HCT116 (cell line): ENCODE data around the gene GGPS1. TPM values are rescaled to one million over a fixed set of nuclear protein-coding genes. Genes with fewer than 3 reads are reported as not detected.
A peak's percentile ranks its signal among the peaks of the same experiment; 100 is the strongest.

ENCODE experiments used
- ATAC-seq: fragments of 200-7000 bp; cut with Tn5 transposase; 2 replicates; pipeline ENCODE4 v1.9.1; 2020; ENCODE audit warnings: mild to moderate bottlenecking, moderate library complexity
- BruUV-seq: library from RNA; stranded (reverse); fragments of 400-500 nt; replicated peaks from 2 replicates; lab custom pipeline; 2021; lab: Mats Ljungman, UMichigan
- CTCF ChIA-PET: fragments of 300-600 bp; sonication (Branson Sonifier 250); formaldehyde crosslinking; loops from one replicate; lab custom pipeline; 2021; ENCODE audit warnings: antibody characterized with exemption; lab: Charles Lee
- POLR2A ChIA-PET: fragments of 300-600, 350-600 bp; sonication (Branson Sonifier 250); formaldehyde crosslinking; loops from one replicate; lab custom pipeline; 2021; ENCODE audit warnings: antibody characterized with exemption; lab: Charles Lee
- RAD21 ChIA-PET, 2 experiments: fragments of 300-600 bp; sonication (Branson Sonifier 250); formaldehyde crosslinking; loops; one replicate each; lab custom pipeline; 2023; ENCODE audit warnings: low total read pairs in 2 of 2; ENCODE audit not compliant: uncharacterized antibody in 2 of 2, unreplicated experiment in 2 of 2, low non-redundant PET in 1 of 2; lab: Charles Lee
- DNase-seq: peaks from one replicate; pipeline ENCODE4 v3.0.0-alpha.2; 2010; ENCODE audit warnings: low read depth, low spot score
- H2AFZ ChIP-seq: fragments of 200-600 bp; shearing (Covaris generic), sonication (generic); 2 replicates; pipeline ENCODE4 v1.6.1; 2017; ENCODE audit warnings: low read depth, mixed run types, mixed read lengths, antibody characterized with exemption, low read length; ENCODE audit not compliant: poor library complexity, severe bottlenecking
- H3K27ac ChIP-seq: 2 replicates; pipeline ENCODE4 v1.5.1; 2012; ENCODE audit warnings: low read depth, low read length
- H3K27me3 ChIP-seq: fragments of 200-600 bp; sonication (generic); 2 replicates; pipeline ENCODE4 v1.6.1; 2016; ENCODE audit warnings: mixed run types, low read length, mixed read lengths; ENCODE audit not compliant: insufficient read depth
- H3K36me3 ChIP-seq, 2 experiments: fragments of 200-500 bp in 1 of 2; fragments of 200-600 bp in 1 of 2; sonication (Bioruptor generic) in 1 of 2; sonication (generic) in 1 of 2; 2 replicates each; pipeline versions ENCODE4 v1.5.1 to v1.6.1; 2014 to 2016; ENCODE audit warnings: low read length in 2 of 2, inconsistent platforms in 1 of 2, mixed read lengths in 1 of 2, mixed run types in 1 of 2; ENCODE audit not compliant: insufficient read depth in 2 of 2, control insufficient read depth in 1 of 2
- H3K4me1 ChIP-seq, 2 experiments: fragments of 200-600 bp in 1 of 2; sonication (generic) in 1 of 2; 2 replicates each; pipeline versions ENCODE4 v1.5.1 to v1.6.1; 2012 to 2017; ENCODE audit warnings: low read length in 2 of 2, inconsistent platforms in 1 of 2, mild to moderate bottlenecking in 1 of 2, mixed read lengths in 1 of 2, mixed run types in 1 of 2, moderate library complexity in 1 of 2; ENCODE audit not compliant: insufficient read depth in 2 of 2, control insufficient read depth in 1 of 2
- H3K4me2 ChIP-seq: fragments of 200-600 bp; sonication (generic); 2 replicates; pipeline ENCODE4 v1.6.1; 2017; ENCODE audit warnings: mixed run types, low read length, mixed read lengths
- H3K4me3 ChIP-seq, 2 experiments: fragments of 200-600 bp in 1 of 2; sonication (generic) in 1 of 2; replicated peaks in 1 of 2; 2 replicates each; pipeline ENCODE4 v1.5.1; 2011 to 2016; ENCODE audit warnings: low read length in 2 of 2, control low read depth in 1 of 2, low read depth in 1 of 2, mild to moderate bottlenecking in 1 of 2, mixed read lengths in 1 of 2, mixed run types in 1 of 2
- H3K79me2 ChIP-seq: fragments of 200-600 bp; sonication (generic); 2 replicates; pipeline ENCODE4 v1.6.1; 2017; ENCODE audit warnings: mild to moderate bottlenecking, mixed run types, low read length, moderate library complexity, mixed read lengths; ENCODE audit not compliant: insufficient read depth
- H3K9ac ChIP-seq: fragments of 200-600 bp; sonication (generic); 2 replicates; pipeline ENCODE4 v1.6.1; 2016; ENCODE audit warnings: low read length, mixed read lengths
- H3K9me2 ChIP-seq: fragments of 200-600 bp; sonication (generic), shearing (Covaris generic); 2 replicates; pipeline ENCODE4 v1.6.1; 2017; ENCODE audit warnings: mixed run types, mild to moderate bottlenecking, moderate library complexity; ENCODE audit not compliant: insufficient read depth
- H3K9me3 ChIP-seq, 2 experiments: fragments of 200-500 bp in 1 of 2; fragments of 200-600 bp in 1 of 2; sonication (Bioruptor generic) in 1 of 2; sonication (generic) in 1 of 2; 2 replicates each; pipeline ENCODE4 v1.6.1; 2014 to 2017; ENCODE audit warnings: low read length in 2 of 2, mixed read lengths in 2 of 2, inconsistent platforms in 1 of 2, low read depth in 1 of 2, mild to moderate bottlenecking in 1 of 2, mixed run types in 1 of 2, moderate library complexity in 1 of 2; ENCODE audit not compliant: control insufficient read depth in 1 of 2, insufficient read depth in 1 of 2
- H4K20me1 ChIP-seq: fragments of 200-600 bp; sonication (generic), shearing (Covaris generic); 2 replicates; pipeline ENCODE4 v1.6.1; 2017; ENCODE audit warnings: mixed run types, mild to moderate bottlenecking, moderate library complexity; ENCODE audit not compliant: insufficient read depth
- EZH2 ChIP-seq: fragments of 200-600 bp; sonication (generic); IDR thresholded peaks from 2 replicates; pipeline ENCODE4 v1.6.1; 2017; ENCODE audit warnings: antibody characterized with exemption, mixed run types
- EZH2phosphoT487 ChIP-seq: fragments of 200-600 bp; IDR thresholded peaks from 2 replicates; pipeline ENCODE4 v1.6.1; 2018; ENCODE audit warnings: antibody characterized with exemption, borderline replicate concordance
- FOSL1 ChIP-seq: IDR thresholded peaks from 2 replicates; pipeline ENCODE4 v1.6.1; 2012; ENCODE audit warnings: low read depth
- JUND ChIP-seq: IDR thresholded peaks from 2 replicates; pipeline ENCODE4 v1.6.1; 2012
- POLR2A ChIP-seq: IDR thresholded peaks from 2 replicates; pipeline ENCODE4 v1.7.0; 2011; ENCODE audit warnings: borderline replicate concordance; ENCODE audit not compliant: insufficient read depth, insufficient read length; ENCODE audit errors: extremely low read depth
- POLR2AphosphoS5 ChIP-seq: IDR thresholded peaks from 2 replicates; pipeline ENCODE4 v1.6.1; 2011; ENCODE audit warnings: mild to moderate bottlenecking, low read depth, low read length, moderate library complexity
- RAD21 ChIP-seq: IDR thresholded peaks from 2 replicates; pipeline ENCODE4 v1.6.1; 2012; ENCODE audit warnings: low read depth, mild to moderate bottlenecking
- SIN3A ChIP-seq: IDR thresholded peaks from 2 replicates; pipeline ENCODE4 v1.6.1; 2012; ENCODE audit warnings: low read depth
- YY1 ChIP-seq: IDR thresholded peaks from 2 replicates; pipeline ENCODE4 v1.6.1; 2011; ENCODE audit warnings: low read length, low read depth, moderate library complexity, mild to moderate bottlenecking; ENCODE audit not compliant: insufficient replicate concordance; ENCODE audit errors: extremely low read depth
- ZFX ChIP-seq: fragments of 450-650 bp; IDR thresholded peaks from 2 replicates; pipeline ENCODE4 v1.6.1; 2017
- intact Hi-C: fragments of 100-400 bp; cut with micrococcal nuclease; formaldehyde crosslinking; loops from 2 replicates; pipeline ENCODE4 v1.10.0; 2022
- total RNA-seq: library from RNA; stranded (reverse); gene quantifications from one replicate; pipeline ENCODE4 v1.2.1, GENCODE V29; 2021; ENCODE audit not compliant: unreplicated experiment
- TF ChIP-seq, protein P1 (sequence below): IDR thresholded peaks from 2 replicates; pipeline ENCODE4 v1.6.1; 2012
- TF ChIP-seq, protein P2 (sequence below), 3 experiments: fragments of 200-600 bp in 1 of 3; sonication (generic) in 1 of 3; IDR thresholded peaks in 2 of 3; conservative IDR thresholded peaks in 1 of 3; 2 replicates each; pipeline ENCODE4 v1.5.1; 2012 to 2017; ENCODE audit warnings: low read depth in 2 of 3, low read length in 2 of 3, antibody characterized with exemption in 1 of 3, borderline replicate concordance in 1 of 3, control low read depth in 1 of 3, mild to moderate bottlenecking in 1 of 3, mixed read lengths in 1 of 3, mixed run types in 1 of 3, moderate library complexity in 1 of 3; ENCODE audit not compliant: insufficient read depth in 1 of 3
- TF ChIP-seq, protein P3 (sequence below): IDR thresholded peaks from 2 replicates; pipeline ENCODE4 v1.6.1; 2012

The GGPS1 gene
- total RNA-seq, 1 experiment from 2014 or later, result 30.6 TPM

DNA sequence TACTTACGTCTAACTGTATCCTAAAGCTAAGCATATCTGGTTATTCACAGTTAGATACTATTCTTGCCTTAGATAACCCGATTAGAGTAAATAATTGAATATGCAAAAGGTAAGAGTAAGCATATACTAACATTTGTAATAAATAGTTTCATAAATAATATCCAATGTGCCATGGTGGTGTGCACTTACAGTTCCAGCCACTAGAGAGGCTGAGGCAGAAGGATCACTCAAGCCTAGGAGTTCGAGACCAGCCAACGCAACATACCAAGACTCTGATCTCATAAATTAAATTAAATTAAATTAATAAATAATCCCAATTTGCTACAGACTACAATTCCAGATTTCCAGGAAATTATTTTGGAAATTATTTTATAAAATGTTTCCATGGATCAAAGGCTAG is 12.6 kb upstream of the GGPS1 start:
- Histone ChIP-seq H3K27me3 (no peaks in the 10 kb centered on the region), H3K36me3 (peaks cover 3 to 4% of the 10 kb centered on the region in 2 experiments; a peak in 1 of 4 replicates), H3K27ac (no peak overlapping the region), H3K9me2 (no peaks in the 10 kb centered on the region), H4K20me1 (peaks cover 6% of the 10 kb centered on the region; the same call in 1 of the 2 replicates), H2AFZ (no peak overlapping the region), H3K79me2 (peaks cover 95% of the 10 kb centered on the region), H3K4me1 (no peaks in the 10 kb centered on the region), H3K4me2 (no peak overlapping the region), H3K9ac (no peak overlapping the region), H3K9me3 (no peaks in the 10 kb centered on the region), H3K4me3 (no peak overlapping the region)
- RAD21 ChIA-PET, result no interaction called here
- intact Hi-C loops, result no loop called here
- CTCF ChIA-PET, result no interaction called here
- TF ChIP-seq, protein P1, sequence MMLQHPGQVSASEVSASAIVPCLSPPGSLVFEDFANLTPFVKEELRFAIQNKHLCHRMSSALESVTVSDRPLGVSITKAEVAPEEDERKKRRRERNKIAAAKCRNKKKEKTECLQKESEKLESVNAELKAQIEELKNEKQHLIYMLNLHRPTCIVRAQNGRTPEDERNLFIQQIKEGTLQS, result no peak
- TF ChIP-seq, protein P2, sequence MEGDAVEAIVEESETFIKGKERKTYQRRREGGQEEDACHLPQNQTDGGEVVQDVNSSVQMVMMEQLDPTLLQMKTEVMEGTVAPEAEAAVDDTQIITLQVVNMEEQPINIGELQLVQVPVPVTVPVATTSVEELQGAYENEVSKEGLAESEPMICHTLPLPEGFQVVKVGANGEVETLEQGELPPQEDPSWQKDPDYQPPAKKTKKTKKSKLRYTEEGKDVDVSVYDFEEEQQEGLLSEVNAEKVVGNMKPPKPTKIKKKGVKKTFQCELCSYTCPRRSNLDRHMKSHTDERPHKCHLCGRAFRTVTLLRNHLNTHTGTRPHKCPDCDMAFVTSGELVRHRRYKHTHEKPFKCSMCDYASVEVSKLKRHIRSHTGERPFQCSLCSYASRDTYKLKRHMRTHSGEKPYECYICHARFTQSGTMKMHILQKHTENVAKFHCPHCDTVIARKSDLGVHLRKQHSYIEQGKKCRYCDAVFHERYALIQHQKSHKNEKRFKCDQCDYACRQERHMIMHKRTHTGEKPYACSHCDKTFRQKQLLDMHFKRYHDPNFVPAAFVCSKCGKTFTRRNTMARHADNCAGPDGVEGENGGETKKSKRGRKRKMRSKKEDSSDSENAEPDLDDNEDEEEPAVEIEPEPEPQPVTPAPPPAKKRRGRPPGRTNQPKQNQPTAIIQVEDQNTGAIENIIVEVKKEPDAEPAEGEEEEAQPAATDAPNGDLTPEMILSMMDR (IDR thresholded peaks at IDR 0.05 in 2 of 3, conservative IDR thresholded peaks at IDR 0.05 in 1 of 3; ENCODE audit: borderline replicate concordance in 1 of 3, insufficient read depth in 1 of 3, low read depth in 2 of 3, low read length in 2 of 3), result peak in 2 of 3 experiments; percentile 33 to 38; a peak in 3 of 6 replicates
- POLR2A ChIA-PET, result no interaction called here
- no peak for DNase-seq
- BruUV-seq, result no TSS peak
- peak; percentile 73 for ATAC-seq

DNA sequence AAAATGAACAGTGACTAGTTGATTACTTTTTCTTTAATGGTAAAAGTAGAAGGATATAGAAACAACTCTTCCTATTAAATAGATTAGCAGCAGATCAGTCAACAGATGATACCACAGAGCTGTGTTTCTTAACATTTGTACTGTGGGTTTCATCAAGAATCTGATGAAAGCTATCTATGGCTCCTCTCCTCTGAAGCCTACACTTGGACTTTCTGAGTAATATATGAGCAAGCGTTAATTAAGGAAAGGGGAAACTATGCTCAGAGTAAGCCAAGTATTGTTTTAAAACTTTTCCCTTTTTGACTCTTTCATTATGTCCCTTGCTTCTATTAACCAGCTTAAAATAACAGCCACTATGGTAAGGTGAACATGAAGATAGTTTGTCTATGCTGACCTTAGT is 11.2 kb upstream of the GGPS1 start:
- Histone ChIP-seq H3K79me2 (peaks cover 96% of the 10 kb centered on the region), H3K4me1 (no peaks in the 10 kb centered on the region), H4K20me1 (peaks cover 6% of the 10 kb centered on the region; the same call in 1 of the 2 replicates), H3K9me3 (no peaks in the 10 kb centered on the region), H3K9me2 (no peaks in the 10 kb centered on the region), H3K36me3 (0 out of 4 replicates have a peak, but pooled peaks cover 2 to 3% of the 10 kb centered on the region in 2 experiments), H3K4me2 (no peak overlapping the region), H2AFZ (no peak overlapping the region), H3K4me3 (no peak overlapping the region), H3K9ac (no peak overlapping the region), H3K27ac (no peak overlapping the region), H3K27me3 (no peaks in the 10 kb centered on the region)
- TF ChIP-seq SIN3A (no peak), YY1 (no peak), JUND (no peak), EZH2phosphoT487 (no peak), ZFX (no peak), POLR2A (no peak), FOSL1 (no peak), POLR2AphosphoS5 (no peak), EZH2 (no peak), RAD21 (no peak)
- TF ChIP-seq, protein P3, sequence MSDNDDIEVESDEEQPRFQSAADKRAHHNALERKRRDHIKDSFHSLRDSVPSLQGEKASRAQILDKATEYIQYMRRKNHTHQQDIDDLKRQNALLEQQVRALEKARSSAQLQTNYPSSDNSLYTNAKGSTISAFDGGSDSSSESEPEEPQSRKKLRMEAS, result no peak
- TF ChIP-seq, protein P2 (IDR thresholded peaks at IDR 0.05 in 2 of 3, conservative IDR thresholded peaks at IDR 0.05 in 1 of 3; ENCODE audit: borderline replicate concordance in 1 of 3, insufficient read depth in 1 of 3, low read depth in 2 of 3, low read length in 2 of 3), result no peak
- BruUV-seq, result no TSS peak
- ChIA-PET POLR2A (interaction anchor here (1.2 kb wide), 1 partner anchor 11 kb away, joined by 3 read pairs; the partner anchor contains the start of genes ARID4B and GGPS1), RAD21 (no interaction called here), CTCF (no interaction called here)
- intact Hi-C loops, result no loop called here
- DNase-seq (no peak), ATAC-seq (no peak)
